Fibroblast of lung (primary cell): ENCODE data around the gene GPC5.

Experiments used
- EZH2 ChIP-seq: IDR thresholded peaks from 2 replicates; pipeline ENCODE4 v1.5.1; 2012; ENCODE audit warnings: low read length, control low read depth, mild to moderate bottlenecking; ENCODE audit errors: missing control alignments
- TF ChIP-seq, protein P1 (sequence below), 2 donors: IDR thresholded peaks in 1 of 2; conservative IDR thresholded peaks in 1 of 2; 1 replicate in 1 of 2; 2 replicates in 1 of 2; pipeline ENCODE4 v1.5.1; 2011 to 2012; ENCODE audit warnings: low read length in 2 of 2, control low read depth in 1 of 2, inconsistent platforms in 1 of 2, low read depth in 1 of 2, mild to moderate bottlenecking in 1 of 2

DNA sequence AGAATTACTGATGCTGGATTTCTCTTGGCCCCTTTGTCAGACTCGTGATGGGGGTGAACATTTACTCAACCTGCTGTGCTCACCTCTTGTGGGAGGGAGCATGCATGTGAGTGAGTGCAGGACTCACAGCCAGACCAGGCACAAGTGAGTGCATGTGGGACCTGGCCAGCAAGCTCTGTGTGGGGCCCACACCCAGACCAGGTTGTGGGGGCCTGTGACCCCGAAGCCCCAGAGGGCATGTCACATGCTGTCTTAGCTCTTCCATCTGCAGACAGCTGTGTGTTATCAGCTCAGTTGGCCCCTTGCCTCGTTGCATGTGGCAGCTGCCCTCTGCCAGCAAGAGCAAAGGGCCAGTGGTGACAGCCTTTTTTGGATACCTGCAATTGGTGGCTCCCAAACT, 614.4 kb downstream of the GPC5 start:
- TF ChIP-seq, protein P1, sequence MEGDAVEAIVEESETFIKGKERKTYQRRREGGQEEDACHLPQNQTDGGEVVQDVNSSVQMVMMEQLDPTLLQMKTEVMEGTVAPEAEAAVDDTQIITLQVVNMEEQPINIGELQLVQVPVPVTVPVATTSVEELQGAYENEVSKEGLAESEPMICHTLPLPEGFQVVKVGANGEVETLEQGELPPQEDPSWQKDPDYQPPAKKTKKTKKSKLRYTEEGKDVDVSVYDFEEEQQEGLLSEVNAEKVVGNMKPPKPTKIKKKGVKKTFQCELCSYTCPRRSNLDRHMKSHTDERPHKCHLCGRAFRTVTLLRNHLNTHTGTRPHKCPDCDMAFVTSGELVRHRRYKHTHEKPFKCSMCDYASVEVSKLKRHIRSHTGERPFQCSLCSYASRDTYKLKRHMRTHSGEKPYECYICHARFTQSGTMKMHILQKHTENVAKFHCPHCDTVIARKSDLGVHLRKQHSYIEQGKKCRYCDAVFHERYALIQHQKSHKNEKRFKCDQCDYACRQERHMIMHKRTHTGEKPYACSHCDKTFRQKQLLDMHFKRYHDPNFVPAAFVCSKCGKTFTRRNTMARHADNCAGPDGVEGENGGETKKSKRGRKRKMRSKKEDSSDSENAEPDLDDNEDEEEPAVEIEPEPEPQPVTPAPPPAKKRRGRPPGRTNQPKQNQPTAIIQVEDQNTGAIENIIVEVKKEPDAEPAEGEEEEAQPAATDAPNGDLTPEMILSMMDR (conservative IDR thresholded peaks at IDR 0.05 in 1 of 2, IDR thresholded peaks at IDR 0.05 in 1 of 2; ENCODE audit: low read depth in 1 of 2, low read length in 2 of 2) = no peak
- no peak for TF ChIP-seq EZH2
